Transverse colon (tissue), 4 donors: Measurements from ENCODE around the gene EHD4. TPM values are rescaled to one million over a fixed set of nuclear protein-coding genes. Genes with fewer than 3 reads are reported as not detected.

Source experiments
- DNase-seq: peaks from one replicate; pipeline ENCODE4 v3.0.0-alpha.2; 2019
- H3K27ac ChIP-seq, 4 donors: fragments of 200-600 bp; sonication (generic); 2 replicates each; pipeline ENCODE4 v1.5.1; 2016 to 2018; ENCODE audit warnings: inconsistent platforms in 4 of 4
- H3K27me3 ChIP-seq: fragments of 200-600 bp; sonication (generic); 2 replicates; pipeline ENCODE4 v1.5.1; 2017; ENCODE audit warnings: inconsistent platforms
- H3K36me3 ChIP-seq, 4 donors: fragments of 200-600 bp; sonication (generic); 2 replicates each; pipeline ENCODE4 v1.5.1; 2017 to 2019; ENCODE audit warnings: inconsistent platforms in 4 of 4
- H3K4me1 ChIP-seq, 4 donors: fragments of 200-600 bp; sonication (generic); 2 replicates each; pipeline ENCODE4 v1.5.1; 2017 to 2020; ENCODE audit warnings: inconsistent platforms in 4 of 4
- H3K4me3 ChIP-seq, 4 donors: fragments of 200-600 bp; sonication (generic); 1 replicate in 1 of 4; 2 replicates in 3 of 4; pipeline versions ENCODE4 v1.5.1 to v1.6.1; 2017 to 2019; ENCODE audit warnings: inconsistent platforms in 4 of 4
- H3K9me3 ChIP-seq, 2 donors: fragments of 200-600 bp; sonication (generic); 2 replicates each; pipeline ENCODE4 v1.5.1; 2017 to 2019; ENCODE audit warnings: inconsistent platforms in 2 of 2
- EP300 ChIP-seq: sonication (generic); formaldehyde crosslinking; IDR thresholded peaks from one replicate; pipeline ENCODE4 v1.6.1; 2017; ENCODE audit warnings: antibody characterized with exemption, low read depth
- POLR2A ChIP-seq: fragments of 450-650 bp; IDR thresholded peaks from one replicate; pipeline ENCODE4 v1.6.1; 2016; ENCODE audit warnings: antibody characterized with exemption, mild to moderate bottlenecking, moderate library complexity
- POLR2AphosphoS5 ChIP-seq, 3 donors: sonication (generic); formaldehyde crosslinking; IDR thresholded peaks; one replicate each; pipeline ENCODE4 v1.6.1; 2016; ENCODE audit warnings: antibody characterized with exemption in 3 of 3
- WGBS, 2 donors: methylation state at CpG; one replicate each; pipeline ENCODE4 v1.1.5; 2018; ENCODE audit warnings: low coverage in 1 of 2; 5-methylcytosine and 5-hydroxymethylcytosine counted together
- in situ Hi-C, 4 donors: fragments of 200-750 bp; cut with MboI; loops; one replicate each; pipeline versions ENCODE4 v1.15.0 to v1.15.1; 2017; ENCODE audit warnings: low sequenced_read_pairs in 3 of 4, low pct_ligation_motif_present in 1 of 4, low pct_unique_long_range_greater_than_20kb in 1 of 4
- intact Hi-C: fragments of 100-400 bp; cut with DNase I; formaldehyde crosslinking; loops from one replicate; pipeline ENCODE4 v1.15.1; 2023; ENCODE audit warnings: low total_unique reads
- total RNA-seq, 4 donors: library from RNA; depleted of rRNA; stranded (reverse); fragments of >200 nt; gene quantifications; one replicate each; pipeline ENCODE4 v1.1.0, GENCODE V29; 2016
- TF ChIP-seq, protein P1 (sequence below), 5 experiments: fragments of 200-600 bp in 3 of 5; fragments of 450-650 bp in 2 of 5; sonication (generic) in 3 of 5; IDR thresholded peaks; 1 replicate in 2 of 5; 2 replicates in 3 of 5; pipeline ENCODE4 v1.5.1; 2016 to 2017; ENCODE audit warnings: antibody characterized with exemption in 5 of 5, inconsistent platforms in 3 of 5, mild to moderate bottlenecking in 2 of 5, moderate library complexity in 1 of 5

Gene EHD4
- total RNA-seq, 4 donors from 2014 or later: 16.9 to 55.4 (median 35.5) TPM

DNA sequence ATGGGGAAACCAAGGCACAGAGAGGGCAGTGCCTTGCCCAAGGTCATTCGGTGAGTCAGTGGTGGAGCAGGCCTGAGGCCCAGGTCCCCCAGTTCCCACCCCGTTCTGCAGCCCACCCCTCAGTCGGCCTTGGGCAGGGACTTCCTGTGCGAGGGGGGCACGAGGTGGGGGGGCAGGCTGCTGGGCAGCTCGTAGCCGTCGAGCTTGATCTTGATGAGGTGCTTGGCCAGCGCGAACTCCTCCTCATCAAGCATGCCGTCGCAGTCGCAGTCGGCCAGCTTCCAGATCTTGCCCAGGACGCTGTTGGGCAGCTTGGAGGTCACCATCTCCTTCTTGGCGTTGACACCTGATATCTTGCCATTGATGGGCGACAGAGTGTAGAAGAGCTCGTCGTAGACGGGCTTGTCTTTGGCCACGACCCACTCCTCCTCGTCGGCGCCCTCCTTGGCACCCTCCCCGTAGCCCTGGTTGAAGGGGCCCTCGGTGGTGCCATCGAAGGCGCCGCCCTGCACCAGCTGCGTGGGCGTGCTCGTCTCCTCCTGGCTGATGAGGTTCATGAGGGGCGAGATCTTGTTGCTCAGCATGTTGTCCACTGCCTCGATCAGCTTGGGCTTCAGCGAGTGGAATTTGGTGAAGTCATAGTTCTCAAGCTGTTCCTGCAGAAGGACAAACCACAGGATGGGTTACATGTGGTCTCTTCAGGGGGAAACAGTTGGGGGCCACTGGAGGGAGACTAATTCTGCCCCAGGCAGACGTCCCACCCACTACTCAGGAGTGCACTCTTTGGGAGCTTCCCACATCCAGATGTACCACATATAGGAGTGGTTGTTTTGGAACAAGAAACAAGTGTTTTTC, 71.6 kb downstream of the EHD4 start:
- in situ Hi-C loops: loop anchor here in 1 of 4 donors (25.0 kb wide), 1 partner anchor 138 kb away; the partner anchor contains the start of gene MAPKBP1
- Histone ChIP-seq H3K27ac (no peak overlapping the region), H3K4me1 (no peaks in the 10 kb centered on the region), H3K36me3 (peaks cover 0 to 10% (median 0%) of the 10 kb centered on the region in 4 donors), H3K4me3 (no peak overlapping the region), H3K27me3 (no peaks in the 10 kb centered on the region), H3K9me3 (no peaks in the 10 kb centered on the region)
- intact Hi-C loops: no loop called here
- TF ChIP-seq POLR2A (no peak), POLR2AphosphoS5 (IDR thresholded peaks at IDR 0.05) (no peak), EP300 (no peak)
- TF ChIP-seq, protein P1, sequence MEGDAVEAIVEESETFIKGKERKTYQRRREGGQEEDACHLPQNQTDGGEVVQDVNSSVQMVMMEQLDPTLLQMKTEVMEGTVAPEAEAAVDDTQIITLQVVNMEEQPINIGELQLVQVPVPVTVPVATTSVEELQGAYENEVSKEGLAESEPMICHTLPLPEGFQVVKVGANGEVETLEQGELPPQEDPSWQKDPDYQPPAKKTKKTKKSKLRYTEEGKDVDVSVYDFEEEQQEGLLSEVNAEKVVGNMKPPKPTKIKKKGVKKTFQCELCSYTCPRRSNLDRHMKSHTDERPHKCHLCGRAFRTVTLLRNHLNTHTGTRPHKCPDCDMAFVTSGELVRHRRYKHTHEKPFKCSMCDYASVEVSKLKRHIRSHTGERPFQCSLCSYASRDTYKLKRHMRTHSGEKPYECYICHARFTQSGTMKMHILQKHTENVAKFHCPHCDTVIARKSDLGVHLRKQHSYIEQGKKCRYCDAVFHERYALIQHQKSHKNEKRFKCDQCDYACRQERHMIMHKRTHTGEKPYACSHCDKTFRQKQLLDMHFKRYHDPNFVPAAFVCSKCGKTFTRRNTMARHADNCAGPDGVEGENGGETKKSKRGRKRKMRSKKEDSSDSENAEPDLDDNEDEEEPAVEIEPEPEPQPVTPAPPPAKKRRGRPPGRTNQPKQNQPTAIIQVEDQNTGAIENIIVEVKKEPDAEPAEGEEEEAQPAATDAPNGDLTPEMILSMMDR (IDR thresholded peaks at IDR 0.05): no peak
- DNase-seq: no peak
- WGBS, 2 donors: 83 to 95% methylated on average over 1 to 33 of the region's 36 CpGs

DNA sequence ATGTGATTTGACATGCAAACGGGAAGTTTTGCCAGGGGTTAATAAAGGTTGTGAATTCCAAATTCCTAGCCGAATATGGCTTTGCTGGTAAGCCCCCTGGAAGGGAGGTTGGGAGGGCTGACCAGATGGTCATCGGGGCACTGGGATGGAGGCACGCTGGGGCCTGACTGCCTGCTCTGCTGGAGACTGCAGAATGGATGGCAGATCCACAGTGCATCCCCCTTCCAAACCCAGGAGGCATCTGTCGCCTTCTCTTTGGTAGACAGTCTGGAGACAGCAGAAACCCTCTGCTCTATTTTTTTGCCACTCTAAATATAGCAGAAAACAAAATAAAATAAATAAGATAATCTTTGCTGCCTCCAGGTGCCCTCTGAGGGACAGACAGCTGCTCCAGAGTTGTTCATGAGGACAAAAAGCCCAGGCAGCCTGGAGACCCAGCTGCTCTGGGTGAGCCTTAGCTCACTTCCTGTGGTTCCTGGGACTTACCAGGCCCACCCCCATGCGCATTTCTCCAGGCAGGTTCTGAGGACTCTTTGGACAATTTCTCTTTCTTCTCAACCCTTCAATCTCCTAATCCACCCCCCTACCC, 72.4 kb downstream of the EHD4 start:
- no peak overlapping the region for H3K27ac ChIP-seq
- H3K4me1 ChIP-seq: peaks cover 0 to 3% (median 2%) of the 10 kb centered on the region in 4 donors
- H3K27me3 ChIP-seq: no peaks in the 10 kb centered on the region
- H3K36me3 ChIP-seq: peaks cover 0 to 10% (median 0%) of the 10 kb centered on the region in 4 donors
- in situ Hi-C loops (loop anchor here in 1 of 4 donors (25.0 kb wide), 1 partner anchor 138 kb away; the partner anchor contains the start of gene MAPKBP1), intact Hi-C loops (no loop called here)
- TF ChIP-seq EP300 (no peak), POLR2A (no peak), POLR2AphosphoS5 (IDR thresholded peaks at IDR 0.05) (no peak)
- TF ChIP-seq, protein P1 (IDR thresholded peaks at IDR 0.05): no peak
- no peak overlapping the region for H3K4me3 ChIP-seq
- H3K9me3 ChIP-seq: no peaks in the 10 kb centered on the region
- WGBS, 2 donors: 87 to 100% methylated on average over 1 to 6 of the region's 6 CpGs
- DNase-seq: no peak

DNA sequence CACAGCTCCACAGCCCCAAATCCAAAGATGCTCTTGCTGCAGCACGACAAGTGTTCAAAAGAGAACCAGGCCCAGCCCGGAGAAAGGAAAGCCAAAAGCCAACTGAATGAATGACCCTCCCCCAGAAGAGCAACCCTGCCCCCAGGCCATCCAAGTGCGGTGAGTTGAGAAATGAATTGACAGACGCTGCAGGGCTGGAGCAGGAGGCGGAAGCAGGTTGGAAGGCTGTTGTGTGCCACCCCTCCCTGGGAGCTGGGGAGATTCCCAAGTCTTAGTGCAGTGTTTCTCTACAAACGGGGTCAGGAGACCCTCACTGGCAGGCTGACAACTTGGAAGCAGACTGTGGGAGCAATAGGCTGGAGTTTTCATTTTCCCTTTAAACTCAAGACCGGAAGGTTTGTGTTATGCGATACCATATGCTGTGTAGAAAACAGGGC, 75.0 kb downstream of the EHD4 start:
- no peak for TF ChIP-seq POLR2A
- TF ChIP-seq EP300: no peak
- TF ChIP-seq, protein P1 (IDR thresholded peaks at IDR 0.05): no peak
- no peak for TF ChIP-seq POLR2AphosphoS5 (IDR thresholded peaks at IDR 0.05)
- DNase-seq: no peak
- Histone ChIP-seq H3K4me3 (no peak overlapping the region), H3K27me3 (no peaks in the 10 kb centered on the region), H3K4me1 (peaks cover 13 to 25% (median 18%) of the 10 kb centered on the region in 4 donors), H3K27ac (no peak overlapping the region), H3K36me3 (peaks cover 0 to 10% (median 0%) of the 10 kb centered on the region in 4 donors), H3K9me3 (no peaks in the 10 kb centered on the region)
- WGBS, 2 donors: 83% methylated on average over 8 of the region's 8 CpGs; no CpG with 5 or more reads in 1 of the 2 donors
- in situ Hi-C loops (no loop called here), intact Hi-C loops (no loop called here)

DNA sequence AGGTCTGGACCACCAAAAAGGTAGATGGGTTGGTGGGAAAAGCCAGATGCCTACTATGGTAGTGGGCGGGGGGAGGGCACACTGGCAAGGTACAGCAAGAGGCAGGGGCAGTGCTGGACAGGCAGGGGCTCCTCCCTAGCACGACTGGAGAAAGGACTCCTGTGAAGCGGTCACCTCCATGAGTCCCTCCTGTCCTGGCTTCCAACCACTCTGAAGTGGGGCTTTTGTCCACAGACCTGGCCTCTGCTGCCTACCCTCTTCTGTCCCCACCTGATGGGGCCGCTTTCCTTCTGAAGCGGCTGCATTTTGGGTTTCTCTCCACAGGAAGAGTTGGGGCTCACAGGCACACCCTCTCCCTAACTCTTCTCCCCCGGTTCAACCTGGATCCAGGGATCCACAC, 75.8 kb downstream of the EHD4 start:
- intact Hi-C loops (no loop called here), in situ Hi-C loops (no loop called here)
- Histone ChIP-seq H3K4me1 (peaks cover 13 to 25% (median 18%) of the 10 kb centered on the region in 4 donors), H3K27me3 (no peaks in the 10 kb centered on the region), H3K4me3 (no peak overlapping the region), H3K27ac (no peak overlapping the region), H3K36me3 (peaks cover 0 to 10% (median 0%) of the 10 kb centered on the region in 4 donors), H3K9me3 (no peaks in the 10 kb centered on the region)
- 92% methylated on average over 6 of the region's 6 CpGs; no CpG with 5 or more reads in 1 of the 2 donors for WGBS, 2 donors
- TF ChIP-seq POLR2A: no peak
- TF ChIP-seq POLR2AphosphoS5 (IDR thresholded peaks at IDR 0.05): no peak
- no peak for TF ChIP-seq EP300
- TF ChIP-seq, protein P1 (IDR thresholded peaks at IDR 0.05): no peak
- DNase-seq: no peak
